ENCODE measurements around the gene ATXN1. TPM values are rescaled to one million over a fixed set of nuclear protein-coding genes. Genes with fewer than 3 reads are reported as not detected.

The ATXN1 gene
- total and polyA plus RNA-seq, 2 of the 8 experiments (the other 6 are each of a cell fraction or from before 2014, with no cell fraction given): 1.6 to 4.0 TPM

GRCh38 chr6:16397623-16398022 lies 363.6 kb downstream of the ATXN1 start (continued):
- TF ChIP-seq CHD7 (IDR thresholded peaks at IDR 0.05; ENCODE audit: insufficient replicate concordance, low read length) (no peak), KDM5A (IDR thresholded peaks at IDR 0.05; ENCODE audit: low read length) (no peak), SUZ12 (IDR thresholded peaks at IDR 0.05; ENCODE audit: low read length) (no peak), ZNF274 (IDR thresholded peaks at IDR 0.05; ENCODE audit: borderline replicate concordance, extremely low read depth, low read length) (no peak), KDM1A (IDR thresholded peaks at IDR 0.05; ENCODE audit: borderline replicate concordance, low read length) (no peak), TEAD4 (IDR thresholded peaks at IDR 0.05; ENCODE audit: low read depth, low read length) (no peak)
